Gastrocnemius medialis (tissue), 4 donors: ENCODE data around the gene MED22. TPM values are rescaled to one million over a fixed set of nuclear protein-coding genes. Genes with fewer than 3 reads are reported as not detected.

ENCODE experiments used
- ATAC-seq, 2 donors: fragments of 150-250 bp; one replicate each; pipeline ENCODE4 v1.9.1; 2016
- DNase-seq, 2 donors: peaks; one replicate each; pipeline ENCODE4 v3.0.0-alpha.2; 2019
- H3K27ac ChIP-seq, 4 donors: fragments of 200-600 bp; sonication (generic); 1 replicate in 1 of 4; 2 replicates in 3 of 4; pipeline ENCODE4 v1.5.1; 2016 to 2018; ENCODE audit warnings: mild to moderate bottlenecking in 2 of 4, moderate library complexity in 1 of 4
- H3K27me3 ChIP-seq, 3 donors: fragments of 200-600 bp; sonication (generic) in 2 of 3; 1 replicate in 1 of 3; 2 replicates in 2 of 3; pipeline versions ENCODE4 v1.5.1 to v1.6.0; 2016 to 2019; ENCODE audit warnings: mild to moderate bottlenecking in 1 of 3, moderate library complexity in 1 of 3
- H3K36me3 ChIP-seq, 2 donors: fragments of 200-600 bp; sonication (generic) in 1 of 2; one replicate each; pipeline ENCODE4 v1.5.1; 2017 to 2018
- H3K4me1 ChIP-seq, 2 donors: fragments of 200-600 bp; sonication (generic) in 1 of 2; one replicate each; pipeline ENCODE4 v1.5.1; 2016 to 2017; ENCODE audit warnings: mild to moderate bottlenecking in 2 of 2
- H3K4me3 ChIP-seq, 4 donors: fragments of 200-600 bp; sonication (generic) in 3 of 4; 1 replicate in 1 of 4; 2 replicates in 3 of 4; pipeline ENCODE4 v1.5.1; 2016 to 2019; ENCODE audit warnings: mild to moderate bottlenecking in 2 of 4
- H3K9me3 ChIP-seq, 3 donors: fragments of 200-600 bp; sonication (generic) in 2 of 3; 1 replicate in 1 of 3; 2 replicates in 2 of 3; pipeline ENCODE4 v1.5.1; 2016 to 2019
- POLR2A ChIP-seq, 2 donors: fragments of 450-650 bp; IDR thresholded peaks; one replicate each; pipeline ENCODE4 v1.6.1; 2017; ENCODE audit warnings: antibody characterized with exemption in 2 of 2, mild to moderate bottlenecking in 2 of 2, moderate library complexity in 2 of 2
- in situ Hi-C, 4 donors: fragments of 200-750 bp; cut with MboI; loops; one replicate each; pipeline versions ENCODE4 v1.15.0 to v1.8.0; 2017; ENCODE audit warnings: low sequenced_read_pairs in 4 of 4
- intact Hi-C: fragments of 100-400 bp; cut with DNase I; formaldehyde crosslinking; loops from one replicate; pipeline ENCODE4 v1.15.1; 2023; ENCODE audit warnings: low total_unique reads
- total RNA-seq, 4 donors: library from RNA; depleted of rRNA; stranded (reverse); fragments of >200 nt; gene quantifications; one replicate each; pipeline versions ENCODE4 v1.1.0 to v1.2.3, GENCODE V29; 2016
- TF ChIP-seq, protein P1 (sequence below), 5 experiments: fragments of 450-650 bp in 3 of 5; fragments of 200-600 bp in 2 of 5; sonication (generic) in 2 of 5; IDR thresholded peaks in 4 of 5; conservative IDR thresholded peaks in 1 of 5; 1 replicate in 4 of 5; 2 replicates in 1 of 5; pipeline ENCODE4 v1.5.1; 2016 to 2019; ENCODE audit warnings: antibody characterized with exemption in 5 of 5, mild to moderate bottlenecking in 3 of 5, moderate library complexity in 3 of 5

MED22 gene
- total RNA-seq, 4 donors from 2014 or later, result 8.5 to 23.4 (median 13.0) TPM

DNA sequence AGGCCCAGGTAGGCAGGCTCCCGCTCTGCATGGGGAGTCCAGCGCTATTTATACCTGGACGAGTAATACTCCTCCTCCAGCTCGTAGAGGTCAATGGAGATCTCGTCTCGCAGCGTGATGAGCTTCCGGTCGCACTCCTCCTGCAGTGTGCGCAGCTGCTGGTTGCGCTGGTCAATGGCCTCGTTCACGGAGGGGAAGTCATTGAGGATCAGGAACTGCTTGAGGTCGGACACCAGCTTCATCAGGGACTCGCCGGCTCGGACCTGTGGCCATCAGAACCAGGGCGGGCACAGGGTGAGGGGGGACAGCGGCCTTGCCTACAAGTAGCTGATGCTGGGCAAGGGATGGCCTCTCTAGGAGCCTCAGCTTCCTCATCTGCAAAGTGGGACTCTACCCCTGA is 3.9 kb downstream of the MED22 start:
- Histone ChIP-seq H3K4me3 (no peak overlapping the region), H3K36me3 (peaks cover 0 to 60% of the 10 kb centered on the region in 2 donors), H3K27ac (no peak overlapping the region), H3K27me3 (no peaks in the 10 kb centered on the region), H3K9me3 (no peaks in the 10 kb centered on the region), H3K4me1 (peaks cover 20 to 23% of the 10 kb centered on the region in 2 donors)
- intact Hi-C loops (loop anchor here (10.0 kb wide), 1 partner anchor 141 kb away; no protein-coding TSS in a partner anchor), in situ Hi-C loops (no loop called here)
- DNase-seq (no peak), ATAC-seq (no peak)
- no peak for TF ChIP-seq POLR2A (IDR thresholded peaks at IDR 0.05)
- TF ChIP-seq, protein P1, sequence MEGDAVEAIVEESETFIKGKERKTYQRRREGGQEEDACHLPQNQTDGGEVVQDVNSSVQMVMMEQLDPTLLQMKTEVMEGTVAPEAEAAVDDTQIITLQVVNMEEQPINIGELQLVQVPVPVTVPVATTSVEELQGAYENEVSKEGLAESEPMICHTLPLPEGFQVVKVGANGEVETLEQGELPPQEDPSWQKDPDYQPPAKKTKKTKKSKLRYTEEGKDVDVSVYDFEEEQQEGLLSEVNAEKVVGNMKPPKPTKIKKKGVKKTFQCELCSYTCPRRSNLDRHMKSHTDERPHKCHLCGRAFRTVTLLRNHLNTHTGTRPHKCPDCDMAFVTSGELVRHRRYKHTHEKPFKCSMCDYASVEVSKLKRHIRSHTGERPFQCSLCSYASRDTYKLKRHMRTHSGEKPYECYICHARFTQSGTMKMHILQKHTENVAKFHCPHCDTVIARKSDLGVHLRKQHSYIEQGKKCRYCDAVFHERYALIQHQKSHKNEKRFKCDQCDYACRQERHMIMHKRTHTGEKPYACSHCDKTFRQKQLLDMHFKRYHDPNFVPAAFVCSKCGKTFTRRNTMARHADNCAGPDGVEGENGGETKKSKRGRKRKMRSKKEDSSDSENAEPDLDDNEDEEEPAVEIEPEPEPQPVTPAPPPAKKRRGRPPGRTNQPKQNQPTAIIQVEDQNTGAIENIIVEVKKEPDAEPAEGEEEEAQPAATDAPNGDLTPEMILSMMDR (IDR thresholded peaks at IDR 0.05 in 4 of 5, conservative IDR thresholded peaks at IDR 0.05 in 1 of 5), result no peak

DNA sequence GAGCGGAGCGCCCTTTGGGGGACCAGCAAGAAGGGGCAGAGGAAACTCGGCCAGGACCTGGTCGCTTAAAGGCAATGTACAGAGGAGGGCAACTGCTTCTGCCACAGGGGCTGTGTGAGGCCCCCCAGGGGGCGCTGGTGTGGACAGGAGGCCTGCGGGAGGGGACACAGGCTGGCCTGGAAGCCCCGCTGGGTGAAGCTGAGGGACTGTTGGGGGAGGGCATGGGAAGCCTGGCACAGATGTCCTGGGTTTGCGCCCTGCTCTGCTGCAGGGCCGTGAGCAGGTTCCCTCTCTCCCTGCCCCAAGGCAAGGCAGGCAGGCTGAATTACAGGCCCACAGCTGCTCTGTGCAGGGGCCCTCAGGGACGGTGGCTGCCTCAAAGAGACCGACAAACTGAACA is 5.4 kb downstream of the MED22 start:
- TF ChIP-seq, protein P1 (IDR thresholded peaks at IDR 0.05 in 4 of 5, conservative IDR thresholded peaks at IDR 0.05 in 1 of 5), result no peak
- TF ChIP-seq POLR2A (IDR thresholded peaks at IDR 0.05), result no peak
- DNase-seq, result no peak
- H3K36me3 ChIP-seq, result peaks cover 0 to 57% of the 10 kb centered on the region in 2 donors
- in situ Hi-C loops (no loop called here), intact Hi-C loops (loop anchor here (10.0 kb wide), 1 partner anchor 142 kb away; no protein-coding TSS in a partner anchor)
- H3K4me1 ChIP-seq, result peaks cover 14 to 23% of the 10 kb centered on the region in 2 donors
- ATAC-seq, result no peak
- H3K9me3 ChIP-seq, result no peaks in the 10 kb centered on the region
- H3K27ac ChIP-seq, result no peak overlapping the region
- no peak overlapping the region for H3K4me3 ChIP-seq
- no peaks in the 10 kb centered on the region for H3K27me3 ChIP-seq

DNA sequence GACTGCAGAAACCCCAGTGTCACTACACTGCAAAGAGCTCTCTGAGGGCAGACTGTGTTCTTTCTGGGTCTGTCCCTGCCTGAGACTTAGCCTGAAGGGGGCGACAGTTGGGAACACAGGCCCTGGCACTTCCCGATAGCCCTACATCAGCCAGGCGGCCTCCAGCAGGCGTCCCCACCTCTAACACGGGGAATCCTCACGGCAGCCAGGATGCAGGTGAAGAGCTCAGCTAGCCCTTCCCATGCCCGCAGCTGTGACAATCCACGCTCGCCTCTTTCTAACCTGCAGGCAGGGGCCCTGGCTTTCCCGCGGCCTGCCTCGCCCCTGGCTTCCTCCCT is 5.9 kb downstream of the MED22 start:
- in situ Hi-C loops (no loop called here), intact Hi-C loops (loop anchor here (10.0 kb wide), 1 partner anchor 143 kb away; no protein-coding TSS in a partner anchor)
- no peaks in the 10 kb centered on the region for H3K27me3 ChIP-seq
- H3K9me3 ChIP-seq, result no peaks in the 10 kb centered on the region
- TF ChIP-seq, protein P1 (IDR thresholded peaks at IDR 0.05 in 4 of 5, conservative IDR thresholded peaks at IDR 0.05 in 1 of 5), result no peak
- TF ChIP-seq POLR2A (IDR thresholded peaks at IDR 0.05), result no peak
- DNase-seq (no peak), ATAC-seq (no peak)
- peaks cover 0 to 57% of the 10 kb centered on the region in 2 donors for H3K36me3 ChIP-seq
- H3K27ac ChIP-seq, result no peak overlapping the region
- H3K4me3 ChIP-seq, result no peak overlapping the region
- H3K4me1 ChIP-seq, result peaks cover 11 to 23% of the 10 kb centered on the region in 2 donors

DNA sequence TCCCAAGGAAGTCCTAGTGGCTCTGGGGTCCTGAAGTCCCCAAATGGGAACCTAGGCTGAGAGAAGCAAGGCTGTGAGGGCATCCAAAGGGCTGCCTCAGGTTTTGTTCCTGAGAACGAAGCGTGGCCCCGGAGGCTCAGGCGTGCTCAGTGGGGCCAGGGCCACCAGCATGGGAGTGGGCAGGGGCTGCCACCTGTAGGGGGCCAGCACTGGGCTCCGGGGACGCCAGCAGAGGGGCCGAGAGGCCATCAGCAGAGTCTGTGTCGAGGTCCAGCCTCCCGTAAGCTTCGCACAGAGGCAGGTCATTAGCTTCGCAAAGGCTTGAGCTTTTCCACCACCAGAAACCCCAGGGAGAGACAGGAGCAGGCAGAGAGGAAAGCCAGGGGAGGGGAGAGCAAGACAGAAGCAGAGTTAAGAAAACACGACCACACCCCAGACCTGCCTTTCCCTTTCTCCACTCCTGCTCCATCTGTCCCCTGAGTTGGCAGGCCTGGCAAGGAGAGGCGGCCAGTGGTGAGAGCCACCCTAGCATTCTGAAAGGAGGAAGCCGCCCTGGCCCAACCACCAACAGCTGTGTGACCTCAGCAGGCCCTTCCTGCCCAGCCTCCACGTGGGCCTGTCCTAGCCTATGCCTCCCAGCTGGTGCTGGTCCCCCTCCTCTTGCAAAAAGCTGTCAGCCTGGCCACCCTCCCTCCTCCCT is 6.4 kb downstream of the MED22 start:
- H3K27me3 ChIP-seq, result no peaks in the 10 kb centered on the region
- ATAC-seq, result peak in 1 of 2 donors; percentile 4
- in situ Hi-C loops, result no loop called here
- intact Hi-C loops, result loop anchor here (10.0 kb wide), 1 partner anchor 143 kb away; no protein-coding TSS in a partner anchor
- peak; percentile 33 to 47 for DNase-seq
- no peak overlapping the region for H3K4me3 ChIP-seq
- TF ChIP-seq, protein P1 (IDR thresholded peaks at IDR 0.05 in 4 of 5, conservative IDR thresholded peaks at IDR 0.05 in 1 of 5), result no peak
- TF ChIP-seq POLR2A (IDR thresholded peaks at IDR 0.05), result no peak
- no peak overlapping the region for H3K27ac ChIP-seq
- no peaks in the 10 kb centered on the region for H3K9me3 ChIP-seq
- H3K36me3 ChIP-seq, result peaks cover 0 to 57% of the 10 kb centered on the region in 2 donors
- peaks cover 11 to 23% of the 10 kb centered on the region in 2 donors for H3K4me1 ChIP-seq
